HL-60 (cell line): ENCODE measurements around the gene INTS12.

ENCODE experiments used
- CTCF ChIP-seq: IDR thresholded peaks from one replicate; pipeline ENCODE4 v1.5.1; 2011; ENCODE audit warnings: low read length, control low read depth, inconsistent platforms; ENCODE audit not compliant: insufficient read depth
- GABPA ChIP-seq: IDR thresholded peaks from 2 replicates; pipeline ENCODE4 v1.6.1; 2012; ENCODE audit warnings: low read depth
- POLR2AphosphoS5 ChIP-seq: IDR thresholded peaks from 2 replicates; pipeline ENCODE4 v1.6.1; 2012; ENCODE audit warnings: low read depth
- REST ChIP-seq: IDR thresholded peaks from 2 replicates; pipeline ENCODE4 v1.6.1; 2012; ENCODE audit warnings: low read depth; ENCODE audit not compliant: insufficient replicate concordance
- SPI1 ChIP-seq: IDR thresholded peaks from 2 replicates; pipeline ENCODE4 v1.6.1; 2012; ENCODE audit warnings: low read depth, mild to moderate bottlenecking, borderline replicate concordance

GRCh38 chr4:105709081-105709450 is 577 bp upstream of the INTS12 start:
- TF ChIP-seq CTCF: no peak
- no peak for TF ChIP-seq REST
- no peak for TF ChIP-seq POLR2AphosphoS5
- TF ChIP-seq GABPA: no peak
- no peak for TF ChIP-seq SPI1
